GM12878 (cell line): ENCODE measurements around the gene CLASRP. TPM values are rescaled to one million over a fixed set of nuclear protein-coding genes. Genes with fewer than 3 reads are reported as not detected.

Experiments
- BACH1 ChIP-seq: fragments of 450-650 bp; IDR thresholded peaks from 2 replicates; pipeline ENCODE4 v1.6.1; 2017; ENCODE audit warnings: mild to moderate bottlenecking, borderline replicate concordance
- BCL11A ChIP-seq: IDR thresholded peaks from 2 replicates; pipeline ENCODE4 v1.6.1; 2011; ENCODE audit warnings: low read depth, low read length
- CBX3 ChIP-seq: fragments of 200-600 bp; sonication (generic); IDR thresholded peaks from 2 replicates; pipeline ENCODE4 v1.6.1; 2016; ENCODE audit warnings: low read depth, borderline replicate concordance
- EED ChIP-seq: sonication (generic); IDR thresholded peaks from 2 replicates; pipeline ENCODE4 v1.6.1; 2016; ENCODE audit warnings: antibody characterized with exemption, low read depth
- FOXM1 ChIP-seq: IDR thresholded peaks from 2 replicates; pipeline ENCODE4 v1.6.1; 2012; ENCODE audit warnings: low read depth, mild to moderate bottlenecking, inconsistent platforms, low read length, moderate library complexity
- GATAD2B ChIP-seq: fragments of 450-650 bp; conservative IDR thresholded peaks from 2 replicates; pipeline ENCODE4 v1.6.1; 2017; ENCODE audit warnings: low read depth, mild to moderate bottlenecking, moderate library complexity
- IKZF1 ChIP-seq: fragments of 450-650 bp; conservative IDR thresholded peaks from 2 replicates; pipeline ENCODE4 v1.6.1; 2017; ENCODE audit warnings: antibody characterized with exemption, mild to moderate bottlenecking
- IKZF2 ChIP-seq, 2 experiments: fragments of 450-650 bp; IDR thresholded peaks; 2 replicates each; pipeline ENCODE4 v1.6.1; 2017; ENCODE audit warnings: mild to moderate bottlenecking in 2 of 2, moderate library complexity in 2 of 2
- LARP7 ChIP-seq: fragments of 450-650 bp; IDR thresholded peaks from 2 replicates; pipeline ENCODE4 v1.6.1; 2017; ENCODE audit warnings: mild to moderate bottlenecking
- MTA3 ChIP-seq: IDR thresholded peaks from 2 replicates; pipeline ENCODE4 v1.6.1; 2012; ENCODE audit warnings: low read length, inconsistent platforms, borderline replicate concordance
- PAX5 ChIP-seq: IDR thresholded peaks from 2 replicates; pipeline ENCODE4 v1.6.1; 2011; ENCODE audit warnings: low read depth, low read length, borderline replicate concordance
- RUNX3 ChIP-seq: IDR thresholded peaks from 2 replicates; pipeline ENCODE4 v1.6.1; 2012; ENCODE audit warnings: low read length, inconsistent platforms
- SIN3A ChIP-seq: IDR thresholded peaks from 2 replicates; pipeline ENCODE4 v1.6.1; 2012; ENCODE audit warnings: low read depth, low read length, improper control_type of control experiment
- SUPT20H ChIP-seq: IDR thresholded peaks from 2 replicates; pipeline ENCODE4 v1.6.1; 2011; ENCODE audit warnings: low read depth, mild to moderate bottlenecking, low read length, moderate library complexity, borderline replicate concordance; ENCODE audit not compliant: control insufficient read depth
- ZBED1 ChIP-seq: IDR thresholded peaks from 2 replicates; pipeline ENCODE4 v1.6.1; 2016; ENCODE audit warnings: borderline replicate concordance
- ZNF622 ChIP-seq: fragments of 450-650 bp; IDR thresholded peaks from 2 replicates; pipeline ENCODE4 v1.6.1; 2017; ENCODE audit warnings: mild to moderate bottlenecking, inconsistent platforms
- polyA plus RNA-seq, 11 experiments: library from polyadenylated mRNA; depleted of rRNA in 4 of 11; unstranded in 6 of 11; stranded (reverse) in 5 of 11; fragments of >200 nt; fragmentation: Nextera tagmentation in 4 of 11; fragmentation: Illumina TruSeq in 1 of 11; extraction: Ambion mirVana in 4 of 11; extraction: Trizol in 1 of 11; gene quantifications; 1 replicate in 1 of 11; 2 replicates in 10 of 11; pipeline versions ENCODE4 v1.2.1 to v1.2.3, GENCODE V29; 2011 to 2016; ENCODE audit warnings: inconsistent platforms in 2 of 11, missing spikeins in 2 of 11, low read depth in 1 of 11
- total RNA-seq, 4 experiments: library from RNA; depleted of rRNA in 3 of 4; stranded (reverse); fragments of >200 nt in 3 of 4; fragmentation: Illumina TruSeq in 1 of 4; extraction: Trizol in 1 of 4; gene quantifications; 2 replicates each; pipeline versions ENCODE4 v1.2.1 to v1.2.3, GENCODE V29; 2013 to 2021
- TF ChIP-seq, protein P1 (sequence below): IDR thresholded peaks from 2 replicates; pipeline ENCODE4 v1.6.1; 2012; ENCODE audit warnings: improper control_type of control experiment, low read depth, low read length; ENCODE audit not compliant: insufficient replicate concordance
- TF ChIP-seq, protein P2 (sequence below): IDR thresholded peaks from 2 replicates; pipeline ENCODE4 v1.6.1; 2012; ENCODE audit warnings: low read depth, low read length, improper control_type of control experiment
- TF ChIP-seq, protein P3 (sequence below): fragments of 450-650 bp; IDR thresholded peaks from 2 replicates; pipeline ENCODE4 v1.6.1; 2017; ENCODE audit warnings: low read depth, mild to moderate bottlenecking, moderate library complexity
- TF ChIP-seq, protein P4 (sequence below): IDR thresholded peaks from 2 replicates; pipeline ENCODE4 v1.6.1; 2011; ENCODE audit warnings: borderline replicate concordance, low read depth, mild to moderate bottlenecking, moderate library complexity, mixed read lengths, low read length; ENCODE audit not compliant: insufficient read depth; ENCODE audit errors: extremely low read length

CLASRP gene
- total and polyA plus RNA-seq, 10 of the 15 experiments (the other 5 are each of a cell fraction or from before 2014, with no cell fraction given): 0.68 to 75.8 (median 30.2) TPM

DNA sequence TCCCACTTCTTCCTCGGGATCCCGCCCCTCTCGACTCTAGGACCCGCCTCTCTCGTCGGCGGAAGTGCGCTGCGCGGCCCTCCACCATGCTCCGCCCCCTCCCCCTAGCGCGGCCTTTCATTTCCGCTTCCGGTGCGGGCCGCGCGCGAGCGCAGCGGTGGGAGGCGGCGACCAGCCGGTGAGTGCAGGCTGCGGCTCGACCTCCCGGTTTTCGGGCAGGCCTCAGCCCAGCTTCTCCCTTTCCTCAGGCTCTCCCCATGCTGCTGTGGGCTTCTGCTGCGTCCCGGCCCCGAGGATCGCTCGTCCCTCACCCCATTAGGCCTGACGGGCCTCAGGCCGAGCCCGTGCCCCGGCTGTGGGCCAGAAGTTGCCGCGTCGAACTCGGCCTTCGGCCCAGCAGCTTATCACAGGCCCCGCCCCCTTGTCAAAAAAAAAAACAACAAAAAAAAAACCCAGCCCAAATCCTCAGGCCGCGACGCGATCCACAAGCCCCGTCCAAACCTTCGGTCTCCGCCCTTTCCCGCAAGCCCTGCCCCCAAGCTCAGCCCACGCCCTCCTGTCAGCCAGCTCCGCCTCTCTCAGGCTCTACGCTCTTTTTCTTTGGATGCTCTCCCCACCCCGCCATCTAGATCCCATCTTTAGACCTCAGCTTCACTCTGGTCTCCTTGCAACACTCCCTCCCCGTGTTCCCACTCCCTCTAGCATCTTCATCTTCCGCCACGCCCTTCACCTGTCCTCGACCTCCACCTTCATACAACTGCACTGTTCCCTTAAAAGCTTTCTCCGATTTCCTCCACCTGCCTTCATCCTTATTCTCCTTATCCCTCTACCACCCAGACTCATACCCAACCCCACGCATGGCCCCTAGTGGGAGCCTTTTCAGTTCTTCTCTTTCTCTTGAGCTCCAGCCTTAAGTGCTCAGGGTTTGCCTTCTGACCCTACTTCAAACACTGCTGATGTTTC is at the start of gene CLASRP (continued):
- TF ChIP-seq, protein P1, sequence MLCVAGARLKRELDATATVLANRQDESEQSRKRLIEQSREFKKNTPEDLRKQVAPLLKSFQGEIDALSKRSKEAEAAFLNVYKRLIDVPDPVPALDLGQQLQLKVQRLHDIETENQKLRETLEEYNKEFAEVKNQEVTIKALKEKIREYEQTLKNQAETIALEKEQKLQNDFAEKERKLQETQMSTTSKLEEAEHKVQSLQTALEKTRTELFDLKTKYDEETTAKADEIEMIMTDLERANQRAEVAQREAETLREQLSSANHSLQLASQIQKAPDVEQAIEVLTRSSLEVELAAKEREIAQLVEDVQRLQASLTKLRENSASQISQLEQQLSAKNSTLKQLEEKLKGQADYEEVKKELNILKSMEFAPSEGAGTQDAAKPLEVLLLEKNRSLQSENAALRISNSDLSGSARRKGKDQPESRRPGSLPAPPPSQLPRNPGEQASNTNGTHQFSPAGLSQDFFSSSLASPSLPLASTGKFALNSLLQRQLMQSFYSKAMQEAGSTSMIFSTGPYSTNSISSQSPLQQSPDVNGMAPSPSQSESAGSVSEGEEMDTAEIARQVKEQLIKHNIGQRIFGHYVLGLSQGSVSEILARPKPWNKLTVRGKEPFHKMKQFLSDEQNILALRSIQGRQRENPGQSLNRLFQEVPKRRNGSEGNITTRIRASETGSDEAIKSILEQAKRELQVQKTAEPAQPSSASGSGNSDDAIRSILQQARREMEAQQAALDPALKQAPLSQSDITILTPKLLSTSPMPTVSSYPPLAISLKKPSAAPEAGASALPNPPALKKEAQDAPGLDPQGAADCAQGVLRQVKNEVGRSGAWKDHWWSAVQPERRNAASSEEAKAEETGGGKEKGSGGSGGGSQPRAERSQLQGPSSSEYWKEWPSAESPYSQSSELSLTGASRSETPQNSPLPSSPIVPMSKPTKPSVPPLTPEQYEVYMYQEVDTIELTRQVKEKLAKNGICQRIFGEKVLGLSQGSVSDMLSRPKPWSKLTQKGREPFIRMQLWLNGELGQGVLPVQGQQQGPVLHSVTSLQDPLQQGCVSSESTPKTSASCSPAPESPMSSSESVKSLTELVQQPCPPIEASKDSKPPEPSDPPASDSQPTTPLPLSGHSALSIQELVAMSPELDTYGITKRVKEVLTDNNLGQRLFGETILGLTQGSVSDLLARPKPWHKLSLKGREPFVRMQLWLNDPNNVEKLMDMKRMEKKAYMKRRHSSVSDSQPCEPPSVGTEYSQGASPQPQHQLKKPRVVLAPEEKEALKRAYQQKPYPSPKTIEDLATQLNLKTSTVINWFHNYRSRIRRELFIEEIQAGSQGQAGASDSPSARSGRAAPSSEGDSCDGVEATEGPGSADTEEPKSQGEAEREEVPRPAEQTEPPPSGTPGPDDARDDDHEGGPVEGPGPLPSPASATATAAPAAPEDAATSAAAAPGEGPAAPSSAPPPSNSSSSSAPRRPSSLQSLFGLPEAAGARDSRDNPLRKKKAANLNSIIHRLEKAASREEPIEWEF: no peak
- TF ChIP-seq CBX3: no peak
- peak; percentile 72 for TF ChIP-seq GATAD2B
- TF ChIP-seq, protein P2, sequence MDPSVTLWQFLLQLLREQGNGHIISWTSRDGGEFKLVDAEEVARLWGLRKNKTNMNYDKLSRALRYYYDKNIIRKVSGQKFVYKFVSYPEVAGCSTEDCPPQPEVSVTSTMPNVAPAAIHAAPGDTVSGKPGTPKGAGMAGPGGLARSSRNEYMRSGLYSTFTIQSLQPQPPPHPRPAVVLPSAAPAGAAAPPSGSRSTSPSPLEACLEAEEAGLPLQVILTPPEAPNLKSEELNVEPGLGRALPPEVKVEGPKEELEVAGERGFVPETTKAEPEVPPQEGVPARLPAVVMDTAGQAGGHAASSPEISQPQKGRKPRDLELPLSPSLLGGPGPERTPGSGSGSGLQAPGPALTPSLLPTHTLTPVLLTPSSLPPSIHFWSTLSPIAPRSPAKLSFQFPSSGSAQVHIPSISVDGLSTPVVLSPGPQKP: peak; percentile 92
- TF ChIP-seq EED: no peak
- TF ChIP-seq PAX5: no peak
- peak; percentile 72; the same call in 1 of the 2 replicates for TF ChIP-seq SIN3A
- TF ChIP-seq, protein P3, sequence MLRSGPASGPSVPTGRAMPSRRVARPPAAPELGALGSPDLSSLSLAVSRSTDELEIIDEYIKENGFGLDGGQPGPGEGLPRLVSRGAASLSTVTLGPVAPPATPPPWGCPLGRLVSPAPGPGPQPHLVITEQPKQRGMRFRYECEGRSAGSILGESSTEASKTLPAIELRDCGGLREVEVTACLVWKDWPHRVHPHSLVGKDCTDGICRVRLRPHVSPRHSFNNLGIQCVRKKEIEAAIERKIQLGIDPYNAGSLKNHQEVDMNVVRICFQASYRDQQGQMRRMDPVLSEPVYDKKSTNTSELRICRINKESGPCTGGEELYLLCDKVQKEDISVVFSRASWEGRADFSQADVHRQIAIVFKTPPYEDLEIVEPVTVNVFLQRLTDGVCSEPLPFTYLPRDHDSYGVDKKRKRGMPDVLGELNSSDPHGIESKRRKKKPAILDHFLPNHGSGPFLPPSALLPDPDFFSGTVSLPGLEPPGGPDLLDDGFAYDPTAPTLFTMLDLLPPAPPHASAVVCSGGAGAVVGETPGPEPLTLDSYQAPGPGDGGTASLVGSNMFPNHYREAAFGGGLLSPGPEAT: peak; percentile 41; the same call in 1 of the 2 replicates
- peak; percentile 77 for TF ChIP-seq IKZF1
- TF ChIP-seq MTA3: no peak
- no peak for TF ChIP-seq IKZF2 (IDR thresholded peaks at IDR 0.05)
- peak; percentile 81 for TF ChIP-seq BACH1
- TF ChIP-seq ZBED1: no peak
- no peak for TF ChIP-seq FOXM1
- TF ChIP-seq, protein P4, sequence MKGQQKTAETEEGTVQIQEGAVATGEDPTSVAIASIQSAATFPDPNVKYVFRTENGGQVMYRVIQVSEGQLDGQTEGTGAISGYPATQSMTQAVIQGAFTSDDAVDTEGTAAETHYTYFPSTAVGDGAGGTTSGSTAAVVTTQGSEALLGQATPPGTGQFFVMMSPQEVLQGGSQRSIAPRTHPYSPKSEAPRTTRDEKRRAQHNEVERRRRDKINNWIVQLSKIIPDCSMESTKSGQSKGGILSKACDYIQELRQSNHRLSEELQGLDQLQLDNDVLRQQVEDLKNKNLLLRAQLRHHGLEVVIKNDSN: no peak
- peak; percentile 21 for TF ChIP-seq RUNX3
- no peak for TF ChIP-seq SUPT20H
- TF ChIP-seq ZNF622: no peak
- TF ChIP-seq LARP7: peak; percentile 77
- TF ChIP-seq BCL11A: no peak
